Sigmoid colon (tissue), 7 donors: ENCODE measurements around the gene ZNF282. TPM values are rescaled to one million over a fixed set of nuclear protein-coding genes. Genes with fewer than 3 reads are reported as not detected.
"Not testable (repeated sequence)": the region's sequence is repeated elsewhere in the genome, so short reads cannot be mapped to it uniquely, and the experiment has no call there.

Experiments used
- DNase-seq: peaks from one replicate; pipeline ENCODE4 v3.0.0-alpha.2; 2019
- H3K27ac ChIP-seq, 4 donors: fragments of 200-600 bp; sonication (generic); one replicate each; pipeline ENCODE4 v1.5.1; 2016 to 2019; ENCODE audit warnings: mild to moderate bottlenecking in 1 of 4
- H3K27me3 ChIP-seq, 3 donors: fragments of 200-600 bp; sonication (generic); one replicate each; pipeline ENCODE4 v1.5.1; 2019; ENCODE audit warnings: mild to moderate bottlenecking in 1 of 3
- H3K36me3 ChIP-seq, 4 donors: fragments of 200-600 bp; sonication (generic); one replicate each; pipeline ENCODE4 v1.5.1; 2016 to 2019
- H3K4me1 ChIP-seq, 4 donors: fragments of 200-600 bp; sonication (generic); one replicate each; pipeline ENCODE4 v1.5.1; 2017 to 2019
- H3K4me3 ChIP-seq, 4 donors: fragments of 200-600 bp; sonication (generic); one replicate each; pipeline ENCODE4 v1.5.1; 2017 to 2019; ENCODE audit warnings: mild to moderate bottlenecking in 2 of 4, moderate library complexity in 1 of 4
- H3K9me3 ChIP-seq, 4 donors: fragments of 200-600 bp in 3 of 4; sonication (generic) in 3 of 4; one replicate each; pipeline versions ENCODE4 v1.5.1 to v1.6.1; 2013 to 2019
- CTCF ChIP-seq, 4 experiments: fragments of 450-650 bp in 3 of 4; fragments of 200-600 bp in 1 of 4; IDR thresholded peaks; one replicate each; pipeline ENCODE4 v1.5.1; 2016 to 2019; ENCODE audit warnings: antibody characterized with exemption in 4 of 4, mild to moderate bottlenecking in 3 of 4, moderate library complexity in 2 of 4
- EP300 ChIP-seq, 4 donors: sonication (generic); formaldehyde crosslinking; IDR thresholded peaks; one replicate each; pipeline ENCODE4 v1.6.1; 2017; ENCODE audit warnings: antibody characterized with exemption in 4 of 4
- POLR2A ChIP-seq, 2 donors: fragments of 450-650 bp; IDR thresholded peaks; one replicate each; pipeline ENCODE4 v1.6.1; 2016; ENCODE audit warnings: antibody characterized with exemption in 2 of 2, mild to moderate bottlenecking in 2 of 2, moderate library complexity in 2 of 2
- POLR2AphosphoS5 ChIP-seq, 4 donors: sonication (generic); formaldehyde crosslinking; IDR thresholded peaks; one replicate each; pipeline ENCODE4 v1.6.1; 2017; ENCODE audit warnings: antibody characterized with exemption in 4 of 4
- WGBS, 2 donors: extraction: QIAGEN DNeasy Blood & Tissue Kit; methylation state at CpG; one replicate each; pipeline ENCODE4 v1.1.7; 2013; 5-methylcytosine and 5-hydroxymethylcytosine counted together
- intact Hi-C: fragments of 100-400 bp; cut with DNase I; formaldehyde crosslinking; loops from one replicate; pipeline ENCODE4 v1.15.1; 2023
- polyA plus RNA-seq, 3 donors: library from polyadenylated mRNA; stranded (reverse); fragments of 200-250 nt; gene quantifications; one replicate each; pipeline ENCODE4 v1.2.3, GENCODE V29; 2013
- total RNA-seq, 4 donors: library from RNA; depleted of rRNA; stranded (reverse); fragments of >200 nt; gene quantifications; one replicate each; pipeline ENCODE4 v1.1.0, GENCODE V29; 2016
- donor health status: healthy with polysubstance abuse.
- donor health status: Bipolar disorder and iron deficiency.
- donor health status: healthy.

Gene ZNF282
- total and polyA plus RNA-seq, 7 donors: 6.9 to 24.9 (median 13.8) TPM

GRCh38 chr7:149223761-149224160 lies 28.4 kb downstream of the ZNF282 start:
- no peak for TF ChIP-seq POLR2AphosphoS5 (IDR thresholded peaks at IDR 0.05)
- no peaks in the 10 kb centered on the region for H3K4me1 ChIP-seq
- peaks cover 10 to 70% (median 41%) of the 10 kb centered on the region in 4 donors for H3K36me3 ChIP-seq
- WGBS, 2 donors: 97 to 98% methylated on average over 39 of the region's 39 CpGs
- no peak for DNase-seq
- H3K27ac ChIP-seq: no peak overlapping the region
- no peaks in the 10 kb centered on the region for H3K9me3 ChIP-seq
- H3K27me3 ChIP-seq: no peaks in the 10 kb centered on the region
- intact Hi-C loops: no loop called here
- no peak overlapping the region for H3K4me3 ChIP-seq

GRCh38 chr7:149224352-149224751 lies 29.0 kb downstream of the ZNF282 start:
- intact Hi-C loops: no loop called here
- peaks cover 7 to 64% (median 37%) of the 10 kb centered on the region in 4 donors for H3K36me3 ChIP-seq
- H3K27ac ChIP-seq: no peak overlapping the region
- no peak for TF ChIP-seq POLR2A (IDR thresholded peaks at IDR 0.05)
- TF ChIP-seq CTCF (IDR thresholded peaks at IDR 0.05): no peak
- TF ChIP-seq EP300 (IDR thresholded peaks at IDR 0.05): no peak
- TF ChIP-seq POLR2AphosphoS5 (IDR thresholded peaks at IDR 0.05): no peak
- H3K4me1 ChIP-seq: no peaks in the 10 kb centered on the region
- H3K27me3 ChIP-seq: no peaks in the 10 kb centered on the region
- no peak for DNase-seq
- WGBS, 2 donors: 98% methylated on average over 37 of the region's 37 CpGs
- no peak overlapping the region for H3K4me3 ChIP-seq
- H3K9me3 ChIP-seq: no peaks in the 10 kb centered on the region

- intact Hi-C loops: no loop called here
- H3K4me1 ChIP-seq: no peaks in the 10 kb centered on the region
- H3K9me3 ChIP-seq: no peaks in the 10 kb centered on the region
- H3K27ac ChIP-seq: no peak overlapping the region
- H3K27me3 ChIP-seq: no peaks in the 10 kb centered on the region
- no peak for DNase-seq
- no peak for TF ChIP-seq EP300 (IDR thresholded peaks at IDR 0.05)
- no peak for TF ChIP-seq POLR2AphosphoS5 (IDR thresholded peaks at IDR 0.05)
- no peak for TF ChIP-seq CTCF (IDR thresholded peaks at IDR 0.05)
- TF ChIP-seq POLR2A (IDR thresholded peaks at IDR 0.05): no peak
- H3K4me3 ChIP-seq: no peak overlapping the region
- peaks cover 7 to 56% (median 35%) of the 10 kb centered on the region in 4 donors for H3K36me3 ChIP-seq
- WGBS, 2 donors: 95 to 97% methylated on average over 19 of the region's 19 CpGs
Measured at GRCh38 chr7:149225106-149225505, 29.8 kb downstream of the ZNF282 start.

GRCh38 chr7:149225656-149226055 lies 30.3 kb downstream of the ZNF282 start:
- WGBS, 2 donors: 93 to 95% methylated on average over 22 of the region's 22 CpGs
- Histone ChIP-seq H3K36me3 (peaks cover 7 to 51% (median 29%) of the 10 kb centered on the region in 4 donors), H3K4me3 (no peak overlapping the region), H3K27me3 (no peaks in the 10 kb centered on the region), H3K27ac (no peak overlapping the region), H3K9me3 (no peaks in the 10 kb centered on the region), H3K4me1 (no peaks in the 10 kb centered on the region)
- DNase-seq: no peak
- intact Hi-C loops: no loop called here
- TF ChIP-seq POLR2A (IDR thresholded peaks at IDR 0.05): no peak
- TF ChIP-seq POLR2AphosphoS5 (IDR thresholded peaks at IDR 0.05): no peak
- no peak for TF ChIP-seq EP300 (IDR thresholded peaks at IDR 0.05)
- no peak for TF ChIP-seq CTCF (IDR thresholded peaks at IDR 0.05)

- DNase-seq, intact Hi-C loops, H3K27me3 ChIP-seq, H3K27ac ChIP-seq, H3K9me3 ChIP-seq, H3K4me1 ChIP-seq, H3K4me3 ChIP-seq: not testable (repeated sequence)
- H3K36me3 ChIP-seq: peaks cover 7 to 44% (median 24%) of the 10 kb centered on the region in 4 donors
- WGBS, 2 donors: 89 to 96% methylated on average over 17 of the region's 17 CpGs
Measured at GRCh38 chr7:149226366-149226765, 31.0 kb downstream of the ZNF282 start.

- Histone ChIP-seq H3K27me3 (no peaks in the 10 kb centered on the region), H3K9me3 (no peaks in the 10 kb centered on the region), H3K36me3 (peaks cover 7 to 38% (median 21%) of the 10 kb centered on the region in 4 donors), H3K4me1 (no peaks in the 10 kb centered on the region), H3K27ac (no peak overlapping the region), H3K4me3 (no peak overlapping the region)
- 69 to 85% methylated on average over 6 of the region's 6 CpGs for WGBS, 2 donors
- TF ChIP-seq POLR2A (IDR thresholded peaks at IDR 0.05) (no peak), CTCF (IDR thresholded peaks at IDR 0.05) (no peak), EP300 (IDR thresholded peaks at IDR 0.05) (no peak), POLR2AphosphoS5 (IDR thresholded peaks at IDR 0.05) (peak in 1 of 4 donors; percentile 7)
- DNase-seq: no peak
- intact Hi-C loops: no loop called here
Measured at GRCh38 chr7:149226840-149227494, 31.6 kb downstream of the ZNF282 start.
